H9 (cell line): Measurements from ENCODE around the gene SMARCE1. TPM values are rescaled to one million over a fixed set of nuclear protein-coding genes. Genes with fewer than 3 reads are reported as not detected.

ENCODE experiments used
- DNase-seq: peaks from one replicate; pipeline ENCODE4 v3.0.0-alpha.2; 2017
- H2AFZ ChIP-seq: one replicate; pipeline ENCODE4 v1.6.1; 2013; ENCODE audit warnings: mild to moderate bottlenecking, low read length, control low read depth, moderate library complexity
- H2AK5ac ChIP-seq: 2 replicates; pipeline ENCODE4 v1.6.1; 2013; ENCODE audit warnings: low read length, control low read depth, mixed read lengths; ENCODE audit not compliant: insufficient read length
- H2BK120ac ChIP-seq: one replicate; pipeline ENCODE4 v1.6.1; 2013; ENCODE audit warnings: low read depth, mild to moderate bottlenecking, low read length, control low read depth, inconsistent platforms; ENCODE audit not compliant: poor library complexity, severe bottlenecking
- H2BK12ac ChIP-seq: 2 replicates; pipeline ENCODE4 v1.6.1; 2013; ENCODE audit warnings: low read length, control low read depth, mixed read lengths, low read depth; ENCODE audit not compliant: insufficient read length
- H2BK15ac ChIP-seq: 2 replicates; pipeline ENCODE4 v1.6.1; 2013; ENCODE audit warnings: low read depth, low read length, control low read depth
- H2BK20ac ChIP-seq: one replicate; pipeline ENCODE4 v1.6.1; 2013; ENCODE audit warnings: low read depth, mild to moderate bottlenecking, low read length, control low read depth, inconsistent platforms; ENCODE audit not compliant: poor library complexity, severe bottlenecking
- H2BK5ac ChIP-seq: 2 replicates; pipeline ENCODE4 v1.6.1; 2013; ENCODE audit warnings: low read length, control low read depth, mixed read lengths; ENCODE audit not compliant: insufficient read length
- H3K14ac ChIP-seq: 2 replicates; pipeline ENCODE4 v1.6.1; 2013; ENCODE audit warnings: low read length, control low read depth; ENCODE audit not compliant: insufficient read depth
- H3K18ac ChIP-seq: 2 replicates; pipeline ENCODE4 v1.6.1; 2013; ENCODE audit warnings: low read depth, mild to moderate bottlenecking, mixed read lengths, low read length, control low read depth; ENCODE audit not compliant: insufficient read length
- H3K23ac ChIP-seq: 2 replicates; pipeline ENCODE4 v1.6.1; 2013; ENCODE audit warnings: low read length, control low read depth, mixed read lengths, low read depth; ENCODE audit not compliant: insufficient read length
- H3K23me2 ChIP-seq: 2 replicates; pipeline ENCODE4 v1.6.1; 2013; ENCODE audit warnings: low read depth, mild to moderate bottlenecking, mixed read lengths, low read length, control low read depth; ENCODE audit not compliant: insufficient read length, poor library complexity, severe bottlenecking
- H3K27ac ChIP-seq: 2 replicates; pipeline ENCODE4 v1.5.1; 2013; ENCODE audit warnings: low read length, control low read depth, mixed read lengths, low read depth; ENCODE audit not compliant: insufficient read length
- H3K27me3 ChIP-seq: 2 replicates; pipeline ENCODE4 v1.6.1; 2013; ENCODE audit warnings: low read length, control low read depth, inconsistent platforms; ENCODE audit not compliant: insufficient read depth
- H3K4ac ChIP-seq: 2 replicates; pipeline ENCODE4 v1.6.1; 2013; ENCODE audit warnings: low read depth, mild to moderate bottlenecking, control low read depth, inconsistent platforms, low read length, moderate library complexity
- H3K4me1 ChIP-seq: 2 replicates; pipeline ENCODE4 v1.6.1; 2013; ENCODE audit warnings: low read length, control low read depth, inconsistent platforms; ENCODE audit not compliant: insufficient read depth
- H3K4me2 ChIP-seq: 2 replicates; pipeline ENCODE4 v1.6.1; 2013; ENCODE audit warnings: low read length, control low read depth, mixed read lengths; ENCODE audit not compliant: insufficient read length, insufficient read depth
- H3K56ac ChIP-seq: 2 replicates; pipeline ENCODE4 v1.6.1; 2013; ENCODE audit warnings: low read depth, mild to moderate bottlenecking, mixed read lengths, low read length, control low read depth; ENCODE audit not compliant: insufficient read length
- H3K79me1 ChIP-seq: 2 replicates; pipeline ENCODE4 v1.6.1; 2013; ENCODE audit warnings: low read depth, mild to moderate bottlenecking, moderate library complexity, low read length, control low read depth, inconsistent platforms; ENCODE audit not compliant: insufficient read depth, poor library complexity, severe bottlenecking
- H3K79me2 ChIP-seq: 2 replicates; pipeline ENCODE4 v1.6.1; 2013; ENCODE audit warnings: low read length, control low read depth, inconsistent platforms; ENCODE audit not compliant: insufficient read depth
- H3K9ac ChIP-seq: 2 replicates; pipeline ENCODE4 v1.6.1; 2013; ENCODE audit warnings: low read length, control low read depth, mixed read lengths; ENCODE audit not compliant: insufficient read length; ENCODE audit errors: extremely low read depth
- H3K9me3 ChIP-seq: one replicate; pipeline ENCODE4 v1.6.1; 2013; ENCODE audit warnings: low read depth, low read length, inconsistent platforms; ENCODE audit not compliant: control insufficient read depth
- H3T11ph ChIP-seq: one replicate; pipeline ENCODE4 v1.6.1; 2013; ENCODE audit warnings: mild to moderate bottlenecking, low read length, control low read depth, inconsistent platforms
- H4K20me1 ChIP-seq: one replicate; pipeline ENCODE4 v1.6.1; 2013; ENCODE audit not compliant: control insufficient read depth, insufficient read length, insufficient read depth
- H4K5ac ChIP-seq: 2 replicates; pipeline ENCODE4 v1.6.1; 2013; ENCODE audit warnings: low read depth, mild to moderate bottlenecking, mixed read lengths, low read length, control low read depth; ENCODE audit not compliant: insufficient read length
- H4K8ac ChIP-seq: replicated peaks from 2 replicates; pipeline ENCODE4 v1.6.1; 2013; ENCODE audit warnings: low read length, control low read depth, mixed read lengths, low read depth; ENCODE audit not compliant: insufficient read length
- H4K91ac ChIP-seq: 2 replicates; pipeline ENCODE4 v1.6.1; 2013; ENCODE audit warnings: low read depth, mild to moderate bottlenecking, moderate library complexity, mixed read lengths, low read length, control low read depth; ENCODE audit not compliant: insufficient read length
- H3K27ac Mint-ChIP-seq, 3 experiments: 2 replicates in 2 of 3; 3 replicates in 1 of 3; pipeline ENCODE4 v1.8.0; 2020 to 2021; ENCODE audit warnings: mixed read lengths in 3 of 3, mild to moderate bottlenecking in 1 of 3, moderate library complexity in 1 of 3
- H3K27me3 Mint-ChIP-seq: 2 replicates; pipeline ENCODE4 v1.8.0; 2021; ENCODE audit warnings: low read depth, mild to moderate bottlenecking, moderate library complexity, mixed read lengths
- H3K36me3 Mint-ChIP-seq, 3 experiments: 2 replicates in 2 of 3; 3 replicates in 1 of 3; pipeline ENCODE4 v1.8.0; 2020 to 2021; ENCODE audit warnings: low read depth in 3 of 3, mixed read lengths in 3 of 3; ENCODE audit not compliant: insufficient read depth in 1 of 3
- H3K4me1 Mint-ChIP-seq, 2 experiments: 2 replicates each; pipeline ENCODE4 v1.8.0; 2020; ENCODE audit warnings: mixed read lengths in 2 of 2
- H3K4me3 Mint-ChIP-seq, 2 experiments: 2 replicates in 1 of 2; 3 replicates in 1 of 2; pipeline ENCODE4 v1.8.0; 2020 to 2021; ENCODE audit warnings: mild to moderate bottlenecking in 2 of 2, mixed read lengths in 2 of 2, moderate library complexity in 1 of 2
- H3K9me3 Mint-ChIP-seq, 2 experiments: 2 replicates in 1 of 2; 3 replicates in 1 of 2; pipeline ENCODE4 v1.8.0; 2020; ENCODE audit warnings: mild to moderate bottlenecking in 2 of 2, mixed read lengths in 2 of 2, moderate library complexity in 1 of 2
- WGBS: extraction: QIAGEN DNeasy Blood & Tissue Kit; methylation state at CpG from one replicate; pipeline ENCODE4 v1.1.7; 2013; ENCODE audit warnings: missing lambda C conversion rate, low lambda C conversion rate, mixed read lengths; ENCODE audit not compliant: insufficient read length; ENCODE audit errors: extremely low coverage; 5-methylcytosine and 5-hydroxymethylcytosine counted together
- total RNA-seq: library from RNA; stranded (reverse); gene quantifications from 2 replicates; pipeline ENCODE4 v1.2.1, GENCODE V29; 2021
- TF ChIP-seq, protein P1 (sequence below): fragments of 200-600 bp; sonication (generic); conservative IDR thresholded peaks from 3 replicates; pipeline ENCODE4 v1.8.0; 2021; ENCODE audit warnings: antibody characterized with exemption, mild to moderate bottlenecking

The SMARCE1 gene
- total RNA-seq, 1 experiment from 2014 or later = 122 TPM

- no peak overlapping the region for H4K5ac ChIP-seq
- TF ChIP-seq, protein P1, sequence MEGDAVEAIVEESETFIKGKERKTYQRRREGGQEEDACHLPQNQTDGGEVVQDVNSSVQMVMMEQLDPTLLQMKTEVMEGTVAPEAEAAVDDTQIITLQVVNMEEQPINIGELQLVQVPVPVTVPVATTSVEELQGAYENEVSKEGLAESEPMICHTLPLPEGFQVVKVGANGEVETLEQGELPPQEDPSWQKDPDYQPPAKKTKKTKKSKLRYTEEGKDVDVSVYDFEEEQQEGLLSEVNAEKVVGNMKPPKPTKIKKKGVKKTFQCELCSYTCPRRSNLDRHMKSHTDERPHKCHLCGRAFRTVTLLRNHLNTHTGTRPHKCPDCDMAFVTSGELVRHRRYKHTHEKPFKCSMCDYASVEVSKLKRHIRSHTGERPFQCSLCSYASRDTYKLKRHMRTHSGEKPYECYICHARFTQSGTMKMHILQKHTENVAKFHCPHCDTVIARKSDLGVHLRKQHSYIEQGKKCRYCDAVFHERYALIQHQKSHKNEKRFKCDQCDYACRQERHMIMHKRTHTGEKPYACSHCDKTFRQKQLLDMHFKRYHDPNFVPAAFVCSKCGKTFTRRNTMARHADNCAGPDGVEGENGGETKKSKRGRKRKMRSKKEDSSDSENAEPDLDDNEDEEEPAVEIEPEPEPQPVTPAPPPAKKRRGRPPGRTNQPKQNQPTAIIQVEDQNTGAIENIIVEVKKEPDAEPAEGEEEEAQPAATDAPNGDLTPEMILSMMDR = no peak
These were observed 28.3 kb upstream of the SMARCE1 start for GRCh38 chr17:40675905-40676304.

More at GRCh38 chr17:40675905-40676304, 28.3 kb upstream of the SMARCE1 start:
- Mint-ChIP-seq H3K4me3 (no peak overlapping the region), H3K27ac (no peak overlapping the region), H3K27me3 (peaks cover 13% of the 10 kb centered on the region), H3K36me3 (no peaks in the 10 kb centered on the region), H3K9me3 (no peaks in the 10 kb centered on the region), H3K4me1 (peaks cover 5 to 7% of the 10 kb centered on the region in 2 experiments; a peak in 3 of 4 replicates)
- H2BK120ac ChIP-seq = no peak overlapping the region
- no peaks in the 10 kb centered on the region for H3K79me1 ChIP-seq
- no peak overlapping the region for H4K8ac ChIP-seq
- H3K14ac ChIP-seq = no peak overlapping the region
- no peak overlapping the region for H3K4me2 ChIP-seq
- no peak overlapping the region for H4K91ac ChIP-seq
- H2AFZ ChIP-seq = no peak overlapping the region
- no peak overlapping the region for H2BK12ac ChIP-seq
- no peak overlapping the region for H3K9ac ChIP-seq
- no peak overlapping the region for H2BK15ac ChIP-seq
- H3K56ac ChIP-seq = no peak overlapping the region
- no peak for DNase-seq
- H3K18ac ChIP-seq = no peak overlapping the region
- no peak overlapping the region for H3K23ac ChIP-seq
- no peaks in the 10 kb centered on the region for H3K23me2 ChIP-seq
- H3K4ac ChIP-seq = no peak overlapping the region
- H2AK5ac ChIP-seq = no peak overlapping the region
- no peak overlapping the region for H3T11ph ChIP-seq
- H3K27me3 ChIP-seq = no peaks in the 10 kb centered on the region
- H2BK20ac ChIP-seq = no peak overlapping the region
- H3K27ac ChIP-seq = no peak overlapping the region
- no peaks in the 10 kb centered on the region for H3K9me3 ChIP-seq
- no peaks in the 10 kb centered on the region for H3K79me2 ChIP-seq
- no peaks in the 10 kb centered on the region for H4K20me1 ChIP-seq
- H2BK5ac ChIP-seq = no peak overlapping the region
- peaks cover 4% of the 10 kb centered on the region; the same call in 1 of the 2 replicates for H3K4me1 ChIP-seq
- WGBS = no CpG with 5 or more reads among the region's 4 CpGs
